ENCODE data around the gene CDH13.

The CDH13 gene

GRCh38 chr16:83312718-83313245 is 686.0 kb downstream of the CDH13 start:
- no peaks in the 10 kb centered on the region for H3K9me3 ChIP-seq (ENCODE audit: insufficient read depth, low read length, severe bottlenecking)
- H3K27ac ChIP-seq (ENCODE audit: low read length): no peak overlapping the region
- H3K9ac ChIP-seq (ENCODE audit: low read depth, low read length): no peak overlapping the region
- no peaks in the 10 kb centered on the region for H3K79me2 ChIP-seq (ENCODE audit: insufficient read depth, low read length)
- H3K27me3 ChIP-seq (ENCODE audit: insufficient read depth, low read length, poor library complexity): peaks cover 3% of the 10 kb centered on the region
- H2AFZ ChIP-seq (ENCODE audit: low read depth, low read length): no peak overlapping the region
- TF ChIP-seq EZH2 (IDR thresholded peaks at IDR 0.05; ENCODE audit: borderline replicate concordance, low read depth, low read length, severe bottlenecking) (no peak), CTCF (IDR thresholded peaks at IDR 0.05; ENCODE audit: borderline replicate concordance, extremely low read depth, low read length, poor library complexity, severe bottlenecking) (no peak)
- no peaks in the 10 kb centered on the region for H3K4me1 ChIP-seq (ENCODE audit: insufficient read depth, low read length)
- no peaks in the 10 kb centered on the region for H3K36me3 ChIP-seq (ENCODE audit: insufficient read depth, low read length)
- H3K4me3 ChIP-seq (ENCODE audit: low read depth in 1 of 2, low read length in 2 of 2): no peak overlapping the region
- H4K20me1 ChIP-seq (ENCODE audit: insufficient read depth, low read length): no peaks in the 10 kb centered on the region
- no peak for ATAC-seq (ENCODE audit: insufficient read depth, low read depth)
- no peak for DNase-seq
- H3K4me2 ChIP-seq (ENCODE audit: insufficient read depth, low read length): no peak overlapping the region

DNA sequence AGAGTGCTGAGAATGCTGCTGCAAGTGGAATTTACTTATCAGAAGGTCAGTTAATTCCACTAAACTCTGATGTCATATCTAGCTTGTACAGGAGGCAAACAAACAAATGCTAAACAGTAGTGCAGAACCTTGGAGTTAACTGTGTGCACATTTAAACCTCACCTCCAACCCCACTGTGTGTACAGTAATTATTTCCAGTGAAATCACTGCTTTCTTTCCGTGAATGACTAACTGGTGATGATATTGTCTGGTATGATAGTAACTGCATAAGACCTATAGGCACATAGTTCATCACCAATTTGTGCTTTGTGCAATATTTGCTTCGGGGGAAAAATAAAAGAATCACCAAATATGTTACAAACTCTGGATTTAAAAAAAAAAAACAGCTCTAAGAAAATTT is 688.5 kb downstream of the CDH13 start:
- Histone ChIP-seq H3K9me3 (ENCODE audit: insufficient read depth, low read length, severe bottlenecking) (no peaks in the 10 kb centered on the region), H3K79me2 (ENCODE audit: insufficient read depth, low read length) (no peaks in the 10 kb centered on the region), H3K9ac (ENCODE audit: low read depth, low read length) (no peak overlapping the region), H3K27me3 (ENCODE audit: insufficient read depth, low read length, poor library complexity) (peaks cover 2% of the 10 kb centered on the region), H4K20me1 (ENCODE audit: insufficient read depth, low read length) (no peaks in the 10 kb centered on the region), H3K36me3 (ENCODE audit: insufficient read depth, low read length) (no peaks in the 10 kb centered on the region), H3K4me3 (ENCODE audit: low read depth in 1 of 2, low read length in 2 of 2) (no peak overlapping the region), H2AFZ (ENCODE audit: low read depth, low read length) (no peak overlapping the region), H3K4me1 (ENCODE audit: insufficient read depth, low read length) (no peaks in the 10 kb centered on the region), H3K4me2 (ENCODE audit: insufficient read depth, low read length) (no peak overlapping the region), H3K27ac (ENCODE audit: low read length) (no peak overlapping the region)
- DNase-seq: no peak
- ATAC-seq (ENCODE audit: insufficient read depth, low read depth): no peak
- TF ChIP-seq EZH2 (IDR thresholded peaks at IDR 0.05; ENCODE audit: borderline replicate concordance, low read depth, low read length, severe bottlenecking) (no peak), CTCF (IDR thresholded peaks at IDR 0.05; ENCODE audit: borderline replicate concordance, extremely low read depth, low read length, poor library complexity, severe bottlenecking) (no peak)

DNA sequence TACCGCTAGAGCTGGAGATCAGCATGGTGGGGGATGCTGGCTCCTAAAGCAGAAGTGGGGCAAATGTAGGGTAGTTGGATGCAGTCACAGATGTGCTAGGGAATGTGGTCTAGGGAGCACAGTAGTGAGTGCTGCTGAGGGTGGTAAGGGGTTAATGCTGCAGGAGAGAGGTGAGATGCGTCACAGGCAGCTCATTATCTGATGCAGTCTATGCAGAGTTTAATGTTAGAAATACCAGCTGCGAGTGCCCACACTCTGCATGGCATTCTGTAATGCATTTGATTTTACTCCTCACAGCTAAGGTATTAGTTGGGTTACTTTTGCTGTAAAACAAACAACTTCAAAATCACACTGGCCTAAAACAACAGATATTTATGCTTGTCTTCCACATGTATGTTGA is 689.7 kb downstream of the CDH13 start:
- Histone ChIP-seq H3K9ac (ENCODE audit: low read depth, low read length) (no peak overlapping the region), H4K20me1 (ENCODE audit: insufficient read depth, low read length) (no peaks in the 10 kb centered on the region), H3K36me3 (ENCODE audit: insufficient read depth, low read length) (no peaks in the 10 kb centered on the region), H3K79me2 (ENCODE audit: insufficient read depth, low read length) (no peaks in the 10 kb centered on the region), H3K27me3 (ENCODE audit: insufficient read depth, low read length, poor library complexity) (no peaks in the 10 kb centered on the region), H3K4me3 (ENCODE audit: low read depth in 1 of 2, low read length in 2 of 2) (no peak overlapping the region), H3K4me2 (ENCODE audit: insufficient read depth, low read length) (no peak overlapping the region), H3K4me1 (ENCODE audit: insufficient read depth, low read length) (no peaks in the 10 kb centered on the region), H3K9me3 (ENCODE audit: insufficient read depth, low read length, severe bottlenecking) (no peaks in the 10 kb centered on the region), H3K27ac (ENCODE audit: low read length) (no peak overlapping the region), H2AFZ (ENCODE audit: low read depth, low read length) (no peak overlapping the region)
- DNase-seq (no peak), ATAC-seq (ENCODE audit: insufficient read depth, low read depth) (no peak)
- no peak for TF ChIP-seq EZH2 (IDR thresholded peaks at IDR 0.05; ENCODE audit: borderline replicate concordance, low read depth, low read length, severe bottlenecking)
- TF ChIP-seq CTCF (IDR thresholded peaks at IDR 0.05; ENCODE audit: borderline replicate concordance, extremely low read depth, low read length, poor library complexity, severe bottlenecking): no peak

DNA sequence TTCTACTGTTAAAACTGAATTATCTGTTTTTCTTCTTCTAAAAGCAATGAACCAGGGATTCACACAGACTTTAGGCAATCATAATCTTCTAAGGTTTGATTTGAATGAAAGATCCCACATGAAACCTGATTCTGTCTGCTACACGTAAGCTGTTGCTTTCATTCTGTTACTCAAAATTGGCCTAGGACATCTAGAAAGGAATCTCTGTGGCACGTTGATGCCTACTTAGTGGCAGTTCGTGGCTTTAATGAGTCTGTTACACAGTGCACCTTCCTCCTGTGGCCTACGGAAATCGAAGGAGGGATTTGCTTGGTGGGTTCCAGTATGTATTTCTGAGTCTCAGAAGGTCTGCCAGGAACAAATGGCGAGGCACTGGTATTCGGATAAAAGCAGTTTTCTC is 691.6 kb downstream of the CDH13 start:
- Histone ChIP-seq H2AFZ (ENCODE audit: low read depth, low read length) (no peak overlapping the region), H3K9me3 (ENCODE audit: insufficient read depth, low read length, severe bottlenecking) (no peaks in the 10 kb centered on the region), H3K36me3 (ENCODE audit: insufficient read depth, low read length) (no peaks in the 10 kb centered on the region), H3K4me2 (ENCODE audit: insufficient read depth, low read length) (no peak overlapping the region), H3K4me1 (ENCODE audit: insufficient read depth, low read length) (no peaks in the 10 kb centered on the region), H3K79me2 (ENCODE audit: insufficient read depth, low read length) (no peaks in the 10 kb centered on the region), H4K20me1 (ENCODE audit: insufficient read depth, low read length) (no peaks in the 10 kb centered on the region), H3K4me3 (ENCODE audit: low read depth in 1 of 2, low read length in 2 of 2) (no peak overlapping the region), H3K27ac (ENCODE audit: low read length) (no peak overlapping the region), H3K9ac (ENCODE audit: low read depth, low read length) (no peak overlapping the region), H3K27me3 (ENCODE audit: insufficient read depth, low read length, poor library complexity) (no peaks in the 10 kb centered on the region)
- DNase-seq (no peak), ATAC-seq (ENCODE audit: insufficient read depth, low read depth) (no peak)
- no peak for TF ChIP-seq CTCF (IDR thresholded peaks at IDR 0.05; ENCODE audit: borderline replicate concordance, extremely low read depth, low read length, poor library complexity, severe bottlenecking)
- TF ChIP-seq EZH2 (IDR thresholded peaks at IDR 0.05; ENCODE audit: borderline replicate concordance, low read depth, low read length, severe bottlenecking): no peak
